OCI-LY7 (cell line): ENCODE data around the gene DNAJB5. TPM values are rescaled to one million over a fixed set of nuclear protein-coding genes. Genes with fewer than 3 reads are reported as not detected.

Experiments used
- BruUV-seq: library from RNA; stranded (reverse); fragments of 400-500 nt; replicated peaks from 2 replicates; lab custom pipeline; 2021; lab: Mats Ljungman, UMichigan
- CTCF ChIA-PET: fragments of 300-600 bp; sonication (Branson Sonifier 250); formaldehyde crosslinking; loops from one replicate; lab custom pipeline; 2022; ENCODE audit warnings: antibody characterized with exemption; ENCODE audit not compliant: unreplicated experiment; lab: Charles Lee
- POLR2A ChIA-PET: fragments of 300-600 bp; sonication (Branson Sonifier 250); formaldehyde crosslinking; loops from one replicate; lab custom pipeline; 2022; ENCODE audit warnings: antibody characterized with exemption; lab: Charles Lee
- DNase-seq: peaks from one replicate; pipeline ENCODE4 v3.0.0-alpha.2; 2015; ENCODE audit warnings: low spot score
- H2AFZ ChIP-seq: fragments of 200-600 bp; sonication (generic), shearing (Covaris generic); 2 replicates; pipeline ENCODE4 v1.6.1; 2014; ENCODE audit warnings: mild to moderate bottlenecking, antibody characterized with exemption, low read length, moderate library complexity
- H3K27ac ChIP-seq: fragments of 200-600 bp; sonication (generic); 2 replicates; pipeline ENCODE4 v1.5.1; 2014; ENCODE audit warnings: mixed run types, low read depth, mild to moderate bottlenecking, moderate library complexity, low read length, inconsistent platforms; ENCODE audit not compliant: poor library complexity, severe bottlenecking
- H3K36me3 ChIP-seq: fragments of 200-600 bp; sonication (generic); 2 replicates; pipeline ENCODE4 v1.6.1; 2014; ENCODE audit warnings: mild to moderate bottlenecking, antibody characterized with exemption, low read length, moderate library complexity, mixed read lengths; ENCODE audit not compliant: insufficient read depth
- H3K4me1 ChIP-seq: fragments of 200-600 bp; sonication (generic); 2 replicates; pipeline ENCODE4 v1.5.1; 2014; ENCODE audit warnings: mild to moderate bottlenecking, low read length; ENCODE audit not compliant: insufficient read depth, poor library complexity, severe bottlenecking
- H3K4me2 ChIP-seq: fragments of 200-600 bp; sonication (generic); 2 replicates; pipeline ENCODE4 v1.6.1; 2014; ENCODE audit warnings: mild to moderate bottlenecking, low read length
- H3K4me3 ChIP-seq: fragments of 200-600 bp; sonication (generic); 2 replicates; pipeline ENCODE4 v1.5.1; 2014; ENCODE audit warnings: mild to moderate bottlenecking, low read depth, low read length; ENCODE audit not compliant: poor library complexity, severe bottlenecking
- H3K79me2 ChIP-seq: fragments of 200-600 bp; sonication (generic); 2 replicates; pipeline ENCODE4 v1.6.1; 2016; ENCODE audit warnings: low read depth, mild to moderate bottlenecking, low read length, moderate library complexity, mixed read lengths; ENCODE audit not compliant: insufficient read depth
- H3K9me2 ChIP-seq: fragments of 200-600 bp; sonication (generic); 2 replicates; pipeline ENCODE4 v1.6.1; 2016; ENCODE audit warnings: mild to moderate bottlenecking, low read length, mixed read lengths; ENCODE audit not compliant: insufficient read depth
- H3K9me3 ChIP-seq: fragments of 200-600 bp; sonication (generic); 2 replicates; pipeline ENCODE4 v1.6.1; 2014; ENCODE audit warnings: mild to moderate bottlenecking, mixed run types, low read length, mixed read lengths
- H4K20me1 ChIP-seq: fragments of 200-600 bp; sonication (generic); 2 replicates; pipeline ENCODE4 v1.6.1; 2014; ENCODE audit warnings: mild to moderate bottlenecking, antibody characterized with exemption, low read length, moderate library complexity, mixed read lengths; ENCODE audit not compliant: insufficient read depth
- CTCF ChIP-seq: fragments of 200-600 bp; sonication (generic); conservative IDR thresholded peaks from 2 replicates; pipeline ENCODE4 v1.5.1; 2014; ENCODE audit warnings: mild to moderate bottlenecking, antibody characterized with exemption, low read length, moderate library complexity, mixed read lengths
- EZH2phosphoT487 ChIP-seq: fragments of 200-600 bp; sonication (generic); IDR thresholded peaks from 2 replicates; pipeline ENCODE4 v1.6.1; 2018; ENCODE audit warnings: low read depth, borderline replicate concordance, mild to moderate bottlenecking, mixed run types, antibody characterized with exemption, low read length, moderate library complexity, mixed read lengths
- intact Hi-C: fragments of 100-400 bp; cut with micrococcal nuclease; formaldehyde crosslinking; loops from one replicate; pipeline ENCODE4 v1.10.0; 2022; ENCODE audit not compliant: unreplicated experiment
- total RNA-seq, 2 experiments: library from RNA; depleted of rRNA in 1 of 2; stranded (reverse); fragments of >200 nt in 1 of 2; shearing (Covaris generic) in 1 of 2; gene quantifications; 2 replicates each; pipeline ENCODE4 v1.2.3, GENCODE V29; 2014 to 2022

DNAJB5 gene
- total RNA-seq, 2 experiments from 2014 or later = 5.1 to 5.8 TPM

GRCh38 chr9:35033101-35033500 lies 43.6 kb downstream of the DNAJB5 start:
- Histone ChIP-seq H2AFZ (no peak overlapping the region), H3K4me3 (no peak overlapping the region), H3K4me1 (peaks cover 2% of the 10 kb centered on the region), H3K79me2 (no peaks in the 10 kb centered on the region), H3K9me2 (no peaks in the 10 kb centered on the region), H3K9me3 (no peaks in the 10 kb centered on the region), H3K27ac (no peak overlapping the region), H3K4me2 (no peak overlapping the region), H3K36me3 (no peaks in the 10 kb centered on the region), H4K20me1 (no peaks in the 10 kb centered on the region)
- CTCF ChIA-PET = no interaction called here
- no peak for DNase-seq
- no TSS peak for BruUV-seq
- POLR2A ChIA-PET = interaction anchor here (1.1 kb wide), 1 partner anchor 18 kb away, joined by 3 read pairs; no protein-coding TSS in a partner anchor
- no peak for TF ChIP-seq CTCF
- no peak for TF ChIP-seq EZH2phosphoT487
- intact Hi-C loops = no loop called here

GRCh38 chr9:35035851-35036701 lies 46.5 kb downstream of the DNAJB5 start:
- Histone ChIP-seq H3K9me2 (no peaks in the 10 kb centered on the region), H3K79me2 (no peaks in the 10 kb centered on the region), H3K9me3 (no peaks in the 10 kb centered on the region), H2AFZ (no peak overlapping the region), H3K27ac (no peak overlapping the region), H3K4me1 (no peaks in the 10 kb centered on the region), H3K4me3 (no peak overlapping the region), H3K36me3 (no peaks in the 10 kb centered on the region), H3K4me2 (no peak overlapping the region), H4K20me1 (no peaks in the 10 kb centered on the region)
- no peak for TF ChIP-seq CTCF
- no TSS peak for BruUV-seq
- ChIA-PET POLR2A (no interaction called here), CTCF (no interaction called here)
- intact Hi-C loops = no loop called here
- no peak for DNase-seq

- no peak for DNase-seq
- intact Hi-C loops = no loop called here
- no peak overlapping the region for H3K4me3 ChIP-seq
- no peaks in the 10 kb centered on the region for H3K9me3 ChIP-seq
- H4K20me1 ChIP-seq = no peaks in the 10 kb centered on the region
- BruUV-seq = no TSS peak
- H2AFZ ChIP-seq = no peak overlapping the region
- no peaks in the 10 kb centered on the region for H3K79me2 ChIP-seq
- CTCF ChIA-PET = no interaction called here
- TF ChIP-seq EZH2phosphoT487 (no peak), CTCF (no peak)
- no peaks in the 10 kb centered on the region for H3K4me1 ChIP-seq
- H3K36me3 ChIP-seq = 0 out of 2 replicates have a peak, but pooled peaks cover 7% of the 10 kb centered on the region
- H3K4me2 ChIP-seq = no peak overlapping the region
- POLR2A ChIA-PET = interaction anchor here (0.7 kb wide), 1 partner anchor 9 kb away, joined by 3 read pairs; no protein-coding TSS in a partner anchor
- H3K27ac ChIP-seq = no peak overlapping the region
- H3K9me2 ChIP-seq = no peaks in the 10 kb centered on the region
Measured at GRCh38 chr9:35042081-35042604, 52.6 kb downstream of the DNAJB5 start.
